GM12891 (cell line): Measurements from ENCODE around the gene LRRC56.

Experiments used
- PAX5 ChIP-seq: IDR thresholded peaks from 2 replicates; pipeline ENCODE4 v1.6.1; 2011; ENCODE audit warnings: low read length, moderate library complexity, mild to moderate bottlenecking; ENCODE audit not compliant: insufficient read depth, severe bottlenecking
- POLR2A ChIP-seq: IDR thresholded peaks from 2 replicates; pipeline ENCODE4 v1.6.1; 2011; ENCODE audit warnings: low read depth, low read length, control low read depth
- POLR2AphosphoS5 ChIP-seq: IDR thresholded peaks from 2 replicates; pipeline ENCODE4 v1.6.1; 2011; ENCODE audit warnings: low read depth, low read length, control low read depth
- TAF1 ChIP-seq: IDR thresholded peaks from 2 replicates; pipeline ENCODE4 v1.6.1; 2011; ENCODE audit warnings: low read depth, low read length, control low read depth

- TF ChIP-seq POLR2AphosphoS5 (no peak), POLR2A (no peak), TAF1 (no peak), PAX5 (no peak)
Measured at GRCh38 chr11:514606-515005, 22.7 kb upstream of the LRRC56 start.
